Thyroid gland (tissue), 4 donors: ENCODE results near the gene PIGQ. TPM values are rescaled to one million over a fixed set of nuclear protein-coding genes. Genes with fewer than 3 reads are reported as not detected.
A peak's percentile ranks its signal among the peaks of the same experiment; 100 is the strongest.

Source experiments
- DNase-seq, 2 donors: peaks; one replicate each; pipeline ENCODE4 v3.0.0-alpha.2; 2019
- H3K27ac ChIP-seq, 3 donors: fragments of 200-600 bp; sonication (generic); 1 replicate in 2 of 3; 2 replicates in 1 of 3; pipeline ENCODE4 v1.5.1; 2016 to 2019; ENCODE audit warnings: mild to moderate bottlenecking in 1 of 3, moderate library complexity in 1 of 3
- H3K27me3 ChIP-seq: fragments of 200-600 bp; sonication (generic); one replicate; pipeline ENCODE4 v1.5.1; 2019
- H3K36me3 ChIP-seq, 2 donors: fragments of 200-600 bp; sonication (generic); one replicate each; pipeline ENCODE4 v1.5.1; 2016 to 2019
- H3K4me1 ChIP-seq, 2 donors: fragments of 200-600 bp; sonication (generic); one replicate each; pipeline ENCODE4 v1.5.1; 2017 to 2019
- H3K4me3 ChIP-seq, 3 donors: fragments of 200-600 bp; sonication (generic); replicated peaks in 1 of 3; 1 replicate in 2 of 3; 2 replicates in 1 of 3; pipeline ENCODE4 v1.5.1; 2016; ENCODE audit warnings: mild to moderate bottlenecking in 1 of 3
- H3K9me3 ChIP-seq: fragments of 200-600 bp; sonication (generic); one replicate; pipeline ENCODE4 v1.5.1; 2017
- CTCF ChIP-seq, 6 experiments: fragments of 200-600 bp in 3 of 6; fragments of 450-650 bp in 3 of 6; sonication (generic) in 3 of 6; IDR thresholded peaks; one replicate each; pipeline ENCODE4 v1.5.1; 2016 to 2019; ENCODE audit warnings: antibody characterized with exemption in 6 of 6, mild to moderate bottlenecking in 2 of 6, inconsistent platforms in 1 of 6, moderate library complexity in 1 of 6
- POLR2A ChIP-seq, 2 donors: fragments of 450-650 bp; IDR thresholded peaks; one replicate each; pipeline ENCODE4 v1.6.1; 2017; ENCODE audit warnings: antibody characterized with exemption in 2 of 2, mild to moderate bottlenecking in 2 of 2, moderate library complexity in 1 of 2
- WGBS, 2 donors: methylation state at CpG; one replicate each; pipeline ENCODE4 v1.1.5; 2017; 5-methylcytosine and 5-hydroxymethylcytosine counted together
- intact Hi-C: fragments of 100-400 bp; cut with DNase I; formaldehyde crosslinking; loops from one replicate; pipeline ENCODE4 v1.15.1; 2023
- total RNA-seq, 4 donors: library from RNA; depleted of rRNA; stranded (reverse); fragments of >200 nt; gene quantifications; one replicate each; pipeline ENCODE4 v1.2.3, GENCODE V29; 2016

Gene PIGQ
- total RNA-seq, 4 donors from 2014 or later = 69.6 to 125 (median 108) TPM

DNA sequence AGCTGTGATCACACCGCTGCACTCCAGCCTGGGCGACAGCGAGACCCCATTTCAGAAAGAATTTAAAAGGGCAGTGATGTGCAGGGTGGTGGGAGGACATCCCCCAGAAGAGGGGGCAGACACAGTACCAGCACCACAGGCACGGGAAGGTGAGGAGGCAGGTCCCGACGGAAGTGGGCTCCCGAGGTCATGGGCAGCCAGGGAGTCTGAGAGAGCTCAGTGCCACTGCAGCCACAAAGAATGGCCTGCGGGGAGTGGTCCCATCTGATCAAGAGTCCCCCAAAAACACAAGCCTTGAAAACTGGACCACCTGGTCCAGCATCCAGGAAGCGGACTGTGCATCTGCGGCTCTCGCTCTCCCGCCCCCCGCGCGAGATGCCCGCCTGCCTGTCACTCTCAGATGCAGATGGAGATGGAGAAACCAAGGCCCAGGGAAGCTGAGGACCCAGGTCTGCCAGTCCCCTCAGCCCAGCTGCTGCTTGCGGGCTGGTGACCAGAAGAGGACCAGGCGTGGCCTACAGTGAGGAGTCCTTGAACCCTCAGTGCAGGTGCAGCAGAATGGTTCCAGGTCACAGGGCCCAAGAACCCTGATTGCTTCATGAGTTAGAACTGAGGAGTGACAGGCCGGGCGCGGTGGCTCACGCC is 46.5 kb upstream of the PIGQ start:
- intact Hi-C loops = no loop called here
- H3K27ac ChIP-seq = no peak overlapping the region
- H3K9me3 ChIP-seq = no peaks in the 10 kb centered on the region
- H3K27me3 ChIP-seq = no peaks in the 10 kb centered on the region
- DNase-seq = no peak
- peaks cover 12 to 17% of the 10 kb centered on the region in 2 donors for H3K4me1 ChIP-seq
- 93 to 94% methylated on average over 21 to 22 of the region's 22 CpGs for WGBS, 2 donors
- peaks cover 8 to 12% of the 10 kb centered on the region in 2 donors for H3K36me3 ChIP-seq
- no peak for TF ChIP-seq POLR2A (IDR thresholded peaks at IDR 0.05)
- no peak for TF ChIP-seq CTCF (IDR thresholded peaks at IDR 0.05)
- no peak overlapping the region for H3K4me3 ChIP-seq

DNA sequence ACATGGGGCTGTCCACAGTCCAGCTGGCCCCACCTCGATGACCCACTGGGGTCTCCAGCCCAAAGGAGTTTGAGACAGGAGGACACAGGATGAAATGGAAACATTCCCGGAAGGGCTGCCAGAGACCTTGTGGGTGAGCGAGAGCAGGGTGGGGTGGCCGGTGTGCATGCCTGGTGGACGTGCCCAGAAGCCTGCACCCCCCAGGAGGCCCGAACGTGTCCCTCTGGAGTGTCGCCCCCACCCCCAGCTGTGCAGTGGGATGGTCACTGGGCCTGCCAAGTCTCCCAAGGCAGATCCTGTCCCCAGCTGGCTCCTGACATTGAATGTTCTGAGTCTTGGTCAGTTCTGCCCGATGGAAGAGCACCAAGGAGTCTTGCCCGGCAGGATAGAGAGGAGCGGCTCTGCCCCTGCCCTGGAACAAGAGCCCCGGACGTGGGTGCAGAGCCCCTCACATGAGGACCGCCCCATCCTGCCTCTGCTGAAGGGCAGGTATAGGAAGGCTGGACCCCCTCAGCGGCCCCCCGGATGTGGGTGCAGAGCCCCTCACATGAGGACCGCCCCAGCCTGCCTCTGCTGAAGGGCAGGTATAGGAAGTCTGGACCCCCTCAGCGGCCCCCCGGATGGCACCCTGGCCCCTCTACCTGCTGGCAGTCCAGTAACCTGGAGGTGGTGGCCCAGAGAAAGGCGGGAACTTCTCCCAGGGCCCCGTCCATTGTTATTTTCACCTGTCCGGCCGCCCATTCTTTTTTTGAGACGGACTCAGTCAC is 45.3 kb upstream of the PIGQ start:
- intact Hi-C loops = no loop called here
- H3K4me1 ChIP-seq = peaks cover 25 to 29% of the 10 kb centered on the region in 2 donors
- WGBS, 2 donors = 75 to 84% methylated on average over 13 to 20 of the region's 24 CpGs
- no peaks in the 10 kb centered on the region for H3K9me3 ChIP-seq
- no peak overlapping the region for H3K27ac ChIP-seq
- H3K36me3 ChIP-seq = peaks cover 8 to 11% of the 10 kb centered on the region in 2 donors
- no peak for DNase-seq
- TF ChIP-seq CTCF (IDR thresholded peaks at IDR 0.05) = no peak
- no peak for TF ChIP-seq POLR2A (IDR thresholded peaks at IDR 0.05)
- H3K27me3 ChIP-seq = no peaks in the 10 kb centered on the region
- H3K4me3 ChIP-seq = no peak overlapping the region

GRCh38 chr16:525123-525519 is 44.6 kb upstream of the PIGQ start:
- TF ChIP-seq POLR2A (IDR thresholded peaks at IDR 0.05) (no peak), CTCF (IDR thresholded peaks at IDR 0.05) (no peak)
- Histone ChIP-seq H3K27me3 (no peaks in the 10 kb centered on the region), H3K27ac (no peak overlapping the region), H3K36me3 (peaks cover 5% of the 10 kb centered on the region in 2 donors), H3K9me3 (no peaks in the 10 kb centered on the region), H3K4me1 (peaks cover 25 to 36% of the 10 kb centered on the region in 2 donors), H3K4me3 (no peak overlapping the region)
- intact Hi-C loops = no loop called here
- DNase-seq = no peak
- WGBS, 2 donors = 94 to 98% methylated on average over 7 to 8 of the region's 8 CpGs

DNA sequence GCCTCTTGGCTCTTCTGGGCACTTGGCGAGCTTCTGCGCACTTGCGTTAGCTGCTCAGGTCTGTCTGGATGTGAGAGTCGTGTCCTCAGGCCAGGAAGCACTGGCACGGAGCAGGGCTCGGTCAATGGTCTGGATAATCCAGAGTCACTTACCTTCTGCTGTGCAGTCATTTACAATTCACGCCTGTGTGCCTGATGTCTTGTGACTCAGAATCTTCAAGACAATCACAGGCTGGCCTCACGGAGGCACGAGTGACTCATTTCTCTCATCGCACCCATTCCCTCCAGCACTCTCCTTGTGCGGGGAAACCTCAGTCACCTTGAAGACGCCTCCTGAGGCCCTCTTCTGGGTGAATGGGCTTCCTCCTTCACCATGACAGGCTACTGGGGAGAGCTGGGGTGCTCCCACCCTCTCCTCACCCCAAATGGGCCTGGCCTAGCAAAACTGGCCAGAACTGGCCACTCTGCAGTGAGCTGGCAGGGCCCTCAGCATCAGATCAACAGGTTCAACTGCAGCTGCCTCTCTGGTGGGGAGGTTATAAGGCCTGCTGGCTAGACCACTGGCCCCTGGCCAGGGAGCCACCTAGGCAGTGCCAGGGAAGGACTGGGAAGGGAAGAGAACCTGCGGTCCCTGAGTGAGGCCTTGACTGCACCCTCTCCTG is 44.1 kb upstream of the PIGQ start:
- WGBS, 2 donors = 78 to 81% methylated on average over 13 of the region's 13 CpGs
- H3K4me3 ChIP-seq = peak overlapping the region in 1 of 3 donors; percentile 56
- intact Hi-C loops = no loop called here
- peaks cover under 1 to 2% of the 10 kb centered on the region in 2 donors for H3K36me3 ChIP-seq
- H3K27me3 ChIP-seq = no peaks in the 10 kb centered on the region
- H3K27ac ChIP-seq = peak overlapping the region in 2 of 3 donors; percentile 99 to 100
- H3K4me1 ChIP-seq = peaks cover 25 to 38% of the 10 kb centered on the region in 2 donors
- DNase-seq = peak; percentile 23 to 33
- H3K9me3 ChIP-seq = no peaks in the 10 kb centered on the region
- TF ChIP-seq CTCF (IDR thresholded peaks at IDR 0.05) (no peak), POLR2A (IDR thresholded peaks at IDR 0.05) (no peak)
